GM19463 (cell line): ENCODE results near the gene FNDC7.
"Not testable (repeated sequence)": the region's sequence is repeated elsewhere in the genome, so short reads cannot be mapped to it uniquely, and the experiment has no call there.

Source experiments
- ATAC-seq: cut with Tn5 transposase; IDR thresholded peaks from one replicate; pipeline ENCODE4 v1.9.1; 2021; ENCODE audit warnings: mild to moderate bottlenecking, moderate library complexity; ENCODE audit not compliant: unreplicated experiment

The FNDC7 gene

GRCh38 chr1:108699375-108700332, 13.1 kb upstream of the FNDC7 start:
- no peak for ATAC-seq

- no peak for ATAC-seq
Observed at GRCh38 chr1:108701176-108701849, 11.4 kb upstream of the FNDC7 start.

GRCh38 chr1:108702109-108702508, 10.6 kb upstream of the FNDC7 start:
- not testable (repeated sequence) for ATAC-seq

GRCh38 chr1:108703939-108704338, 8.8 kb upstream of the FNDC7 start:
- no peak for ATAC-seq

GRCh38 chr1:108704496-108704895, 8.2 kb upstream of the FNDC7 start:
- no peak for ATAC-seq

- no peak for ATAC-seq
Observed at GRCh38 chr1:108706643-108707042, 6.1 kb upstream of the FNDC7 start.

- no peak for ATAC-seq
Observed at GRCh38 chr1:108708691-108709660, 3.7 kb upstream of the FNDC7 start.

GRCh38 chr1:108715932-108716331, 3.2 kb downstream of the FNDC7 start:
- no peak for ATAC-seq

GRCh38 chr1:108716437-108717230, 3.9 kb downstream of the FNDC7 start:
- no peak for ATAC-seq

- ATAC-seq: no peak
Observed at GRCh38 chr1:108717774-108718316, 5.1 kb downstream of the FNDC7 start.

GRCh38 chr1:108718927-108719655, 6.4 kb downstream of the FNDC7 start:
- no peak for ATAC-seq

- ATAC-seq: no peak
Observed at GRCh38 chr1:108719656-108720435, 7.1 kb downstream of the FNDC7 start.

GRCh38 chr1:108722292-108722691, 9.6 kb downstream of the FNDC7 start:
- ATAC-seq: no peak

- no peak for ATAC-seq
Observed at GRCh38 chr1:108725906-108726305, 13.2 kb downstream of the FNDC7 start.

GRCh38 chr1:108728327-108728923, 15.7 kb downstream of the FNDC7 start:
- ATAC-seq: no peak

GRCh38 chr1:108729481-108729880, 16.8 kb downstream of the FNDC7 start:
- no peak for ATAC-seq

- no peak for ATAC-seq
Observed at GRCh38 chr1:108732398-108732797, 19.7 kb downstream of the FNDC7 start.
